ENCODE results near the gene OR5A1.
"Not testable (repeated sequence)": the region's sequence is repeated elsewhere in the genome, so short reads cannot be mapped to it uniquely, and the experiment has no call there.

The OR5A1 gene

DNA sequence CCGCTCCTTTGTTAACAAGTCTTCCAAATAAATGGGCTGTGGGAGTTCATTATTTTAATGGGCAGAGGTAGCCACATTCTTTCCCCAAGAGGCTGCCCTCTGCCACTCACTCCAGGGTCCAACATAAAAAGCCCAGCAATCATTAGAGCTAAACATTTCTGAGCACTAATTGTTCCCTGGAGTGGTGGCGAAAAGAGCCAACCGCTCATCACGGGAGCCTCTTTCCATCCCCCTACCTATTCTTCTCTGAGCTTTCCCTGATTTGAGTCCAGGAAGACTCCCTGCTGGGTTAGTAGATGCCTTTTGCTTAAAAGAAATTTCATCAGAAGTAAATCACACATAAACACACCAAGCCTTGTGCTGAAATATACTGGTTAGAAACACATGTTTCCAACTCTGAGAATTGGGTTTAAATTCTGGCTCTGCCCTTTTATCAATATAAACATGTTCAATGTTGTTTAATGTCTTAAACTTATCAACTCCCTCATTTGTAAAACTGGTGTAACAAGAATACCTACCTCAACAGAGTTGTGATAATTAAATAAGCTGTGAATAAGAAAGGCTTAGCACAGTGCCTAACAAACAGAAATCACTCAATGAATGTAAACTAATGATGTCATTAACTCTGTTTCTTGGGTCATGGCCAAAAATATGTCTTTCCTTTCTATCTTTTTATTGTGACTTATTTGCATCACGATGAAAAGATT lies 9.8 kb upstream of the OR5A1 start, which contains the start of gene OR5A2:
Gene OR5A2 (minus strand): TSS at position 53 of the 707 bp plus-strand sequence. CDS start 3,460 bp downstream, outside the sequence.
- DNase-seq (ENCODE audit: low read depth), result no peak
- no peak within 1 kb of the TSS for H3K4me3 ChIP-seq (ENCODE audit: control insufficient read depth, low read depth, low read length)

DNA sequence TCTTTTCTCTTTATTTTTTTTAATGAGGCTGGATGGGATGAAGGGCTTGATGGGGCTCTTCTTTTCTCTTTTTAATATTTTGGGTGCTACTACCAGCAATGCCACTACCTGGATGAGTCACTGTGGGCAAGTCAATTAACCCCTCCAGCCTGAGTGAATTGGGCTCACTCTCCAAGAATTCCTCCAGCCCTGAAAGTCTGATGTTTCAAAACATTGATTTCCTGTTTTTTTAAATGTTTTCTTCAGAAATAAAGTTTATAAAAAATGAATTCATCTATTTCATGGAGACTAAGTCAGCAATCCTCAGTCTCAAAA lies 9.2 kb upstream of the OR5A1 start:
- TF ChIP-seq, protein P1, sequence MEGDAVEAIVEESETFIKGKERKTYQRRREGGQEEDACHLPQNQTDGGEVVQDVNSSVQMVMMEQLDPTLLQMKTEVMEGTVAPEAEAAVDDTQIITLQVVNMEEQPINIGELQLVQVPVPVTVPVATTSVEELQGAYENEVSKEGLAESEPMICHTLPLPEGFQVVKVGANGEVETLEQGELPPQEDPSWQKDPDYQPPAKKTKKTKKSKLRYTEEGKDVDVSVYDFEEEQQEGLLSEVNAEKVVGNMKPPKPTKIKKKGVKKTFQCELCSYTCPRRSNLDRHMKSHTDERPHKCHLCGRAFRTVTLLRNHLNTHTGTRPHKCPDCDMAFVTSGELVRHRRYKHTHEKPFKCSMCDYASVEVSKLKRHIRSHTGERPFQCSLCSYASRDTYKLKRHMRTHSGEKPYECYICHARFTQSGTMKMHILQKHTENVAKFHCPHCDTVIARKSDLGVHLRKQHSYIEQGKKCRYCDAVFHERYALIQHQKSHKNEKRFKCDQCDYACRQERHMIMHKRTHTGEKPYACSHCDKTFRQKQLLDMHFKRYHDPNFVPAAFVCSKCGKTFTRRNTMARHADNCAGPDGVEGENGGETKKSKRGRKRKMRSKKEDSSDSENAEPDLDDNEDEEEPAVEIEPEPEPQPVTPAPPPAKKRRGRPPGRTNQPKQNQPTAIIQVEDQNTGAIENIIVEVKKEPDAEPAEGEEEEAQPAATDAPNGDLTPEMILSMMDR (IDR thresholded peaks at IDR 0.05; ENCODE audit: control insufficient read depth, insufficient read depth, low read depth, low read length, missing control alignments), result no peak
- no peak for DNase-seq (ENCODE audit: low read depth)
- H3K4me3 ChIP-seq (ENCODE audit: control insufficient read depth, low read depth, low read length), result no peak overlapping the region

More for the DNA sequence above, 9.8 kb upstream of the OR5A1 start, which contains the start of gene OR5A2:
- TF ChIP-seq, protein P1 (IDR thresholded peaks at IDR 0.05; ENCODE audit: control insufficient read depth, insufficient read depth, low read depth, low read length, missing control alignments), result no peak

DNA sequence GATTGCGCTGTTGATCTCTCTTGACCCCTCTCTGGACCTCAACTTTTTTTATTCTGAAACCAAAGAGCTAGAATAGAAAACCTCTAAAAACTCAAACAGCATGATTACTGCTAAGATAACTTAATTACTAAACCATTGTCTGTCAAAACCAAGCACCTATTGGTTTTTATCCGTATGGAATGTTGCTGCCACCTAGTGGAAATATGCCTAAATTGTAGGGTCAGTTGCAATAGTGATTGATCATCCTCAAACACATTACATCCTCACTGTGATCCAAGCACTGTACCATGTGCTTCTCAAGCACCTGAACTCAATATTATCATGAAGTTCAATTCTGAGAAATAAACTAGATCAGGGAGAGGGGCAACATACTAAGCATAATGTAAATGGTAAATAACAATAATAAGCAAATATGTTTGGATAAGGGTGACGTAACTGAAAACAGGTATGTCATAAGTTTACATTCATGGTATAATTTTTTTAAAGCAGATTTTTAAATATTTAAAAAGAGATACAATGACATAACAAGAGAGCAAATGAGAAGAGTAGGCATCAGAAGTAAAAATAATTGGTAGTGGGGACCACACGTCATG lies 6.2 kb upstream of the OR5A1 start:
- H3K4me3 ChIP-seq (ENCODE audit: control insufficient read depth, low read depth, low read length), result no peak overlapping the region
- no peak for DNase-seq (ENCODE audit: low read depth)
- TF ChIP-seq, protein P1 (IDR thresholded peaks at IDR 0.05; ENCODE audit: control insufficient read depth, insufficient read depth, low read depth, low read length, missing control alignments), result peak; percentile 69

DNA sequence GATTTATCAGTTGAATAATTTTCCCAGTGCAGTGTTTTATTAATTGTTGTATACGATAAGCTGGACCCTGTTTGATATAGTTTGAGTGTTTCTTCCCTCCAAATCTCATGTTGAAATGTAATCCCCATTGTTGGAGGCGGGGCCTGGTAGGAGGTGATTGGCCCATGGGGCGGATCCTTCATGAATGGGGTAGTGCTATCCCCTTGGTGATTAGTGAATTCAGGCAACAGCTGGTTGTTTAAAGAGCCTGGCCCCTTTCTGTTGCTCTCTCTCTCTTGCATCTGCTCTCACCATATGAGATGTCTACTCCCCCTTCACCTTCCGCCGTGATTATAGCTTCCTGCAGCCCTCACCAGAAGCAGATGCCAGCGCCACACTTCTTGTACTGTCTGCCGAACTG lies 1.5 kb downstream of the OR5A1 start:
- no peak for DNase-seq (ENCODE audit: low read depth)
- TF ChIP-seq, protein P1 (IDR thresholded peaks at IDR 0.05; ENCODE audit: control insufficient read depth, insufficient read depth, low read depth, low read length, missing control alignments), result no peak
- H3K4me3 ChIP-seq (ENCODE audit: control insufficient read depth, low read depth, low read length), result no peak overlapping the region

DNA sequence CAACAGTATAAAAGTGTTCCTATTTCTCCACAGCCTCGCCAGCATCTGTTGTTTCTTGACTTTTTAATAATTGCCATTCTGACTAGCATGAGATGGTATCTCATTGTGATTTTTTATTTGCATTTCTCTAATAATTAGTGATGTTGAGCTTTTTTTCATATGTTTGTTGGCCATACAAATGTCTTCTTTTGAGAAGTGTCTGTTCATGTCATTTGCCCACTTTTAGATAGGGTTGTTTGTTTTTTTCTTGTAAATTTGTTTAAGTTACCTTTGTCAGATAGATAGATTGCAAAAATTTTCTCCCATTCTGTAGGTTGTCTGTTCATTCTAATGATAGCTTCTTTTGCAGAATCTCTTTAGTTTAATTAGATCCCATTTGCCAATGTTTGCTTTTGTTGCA lies 9.4 kb downstream of the OR5A1 start:
- not testable (repeated sequence) for DNase-seq (ENCODE audit: low read depth); H3K4me3 ChIP-seq (ENCODE audit: control insufficient read depth, low read depth, low read length)

DNA sequence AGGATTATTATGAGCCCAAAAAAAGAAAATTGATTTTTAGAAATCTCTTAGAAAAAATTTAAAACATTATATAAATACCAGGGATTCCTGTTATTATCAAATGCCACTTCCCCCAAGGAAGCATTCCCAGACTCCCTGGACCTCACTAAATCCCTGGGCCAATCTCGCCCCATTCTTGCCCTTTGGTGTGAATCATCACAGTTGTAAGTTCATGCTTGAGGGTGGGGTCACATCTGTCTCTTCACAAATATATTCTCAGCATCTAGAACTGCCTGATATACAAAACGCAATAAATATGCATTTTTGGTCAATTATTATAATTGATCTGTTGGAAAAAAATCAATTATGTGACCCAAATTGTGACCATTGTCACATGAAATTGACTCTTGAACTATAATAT lies 12.2 kb downstream of the OR5A1 start:
- H3K4me3 ChIP-seq (ENCODE audit: control insufficient read depth, low read depth, low read length), result no peak overlapping the region
- TF ChIP-seq, protein P1 (IDR thresholded peaks at IDR 0.05; ENCODE audit: control insufficient read depth, insufficient read depth, low read depth, low read length, missing control alignments), result no peak
- no peak for DNase-seq (ENCODE audit: low read depth)

DNA sequence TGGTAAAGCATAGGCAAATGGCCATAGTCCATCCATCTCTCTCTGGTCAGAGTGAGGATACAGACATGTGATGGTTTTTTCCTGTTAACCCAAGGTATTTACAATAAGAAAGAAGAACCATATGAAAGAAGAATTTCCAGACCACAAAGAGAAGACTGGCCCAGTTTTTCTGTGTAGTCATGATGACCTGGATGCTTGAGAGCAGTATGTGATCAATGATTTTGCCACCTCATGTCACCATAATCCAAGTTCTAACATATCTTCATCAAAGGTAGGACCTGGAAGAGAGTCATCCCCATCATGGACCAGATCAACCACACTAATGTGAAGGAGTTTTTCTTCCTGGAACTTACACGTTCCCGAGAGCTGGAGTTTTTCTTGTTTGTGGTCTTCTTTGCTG lies 20.4 kb downstream of the OR5A1 start, which contains the start of gene OR4D6:
Gene OR4D6 (plus strand): TSS at position 301 of the 400 bp plus-strand sequence. CDS start 0 bp downstream, at position 301.
- TF ChIP-seq, protein P1 (IDR thresholded peaks at IDR 0.05; ENCODE audit: control insufficient read depth, insufficient read depth, low read depth, low read length, missing control alignments), result no peak
- DNase-seq (ENCODE audit: low read depth), result no peak
- no peak within 1 kb of the TSS for H3K4me3 ChIP-seq (ENCODE audit: control insufficient read depth, low read depth, low read length)
